Caco-2 (cell line): ENCODE measurements around the gene EML4. TPM values are rescaled to one million over a fixed set of nuclear protein-coding genes. Genes with fewer than 3 reads are reported as not detected.

Experiments used
- BruUV-seq: library from RNA; stranded (reverse); fragments of 400-500 nt; replicated peaks from 2 replicates; lab custom pipeline; 2021; lab: Mats Ljungman, UMichigan
- CTCF ChIA-PET: fragments of 300-600 bp; sonication (Branson Sonifier 250); formaldehyde crosslinking; loops from one replicate; lab custom pipeline; 2022; ENCODE audit warnings: antibody characterized with exemption; lab: Charles Lee
- POLR2A ChIA-PET: fragments of 300-600 bp; sonication (Branson Sonifier 250); formaldehyde crosslinking; loops from one replicate; lab custom pipeline; 2022; ENCODE audit warnings: antibody characterized with exemption; lab: Charles Lee
- DNase-seq, 2 experiments: peaks; one replicate each; pipeline versions ENCODE4 v3.0.0 to v3.0.0-alpha.2; 2020 to 2022
- H3K27me3 ChIP-seq: replicated peaks from 2 replicates; pipeline ENCODE4 v1.6.0; 2011; ENCODE audit warnings: low read length; ENCODE audit not compliant: control insufficient read depth, insufficient read depth
- H3K36me3 ChIP-seq: 2 replicates; pipeline ENCODE4 v1.5.1; 2011; ENCODE audit warnings: low read length; ENCODE audit not compliant: control insufficient read depth, insufficient read depth
- H3K4me1 ChIP-seq: fragments of 250-450 bp; sonication (Bioruptor Pico); 2 replicates; pipeline ENCODE4 v1.5.1; 2020; ENCODE audit warnings: mild to moderate bottlenecking
- H3K4me3 ChIP-seq: 2 replicates; pipeline ENCODE4 v1.5.1; 2011; ENCODE audit warnings: low read depth, mild to moderate bottlenecking, control low read depth, low read length
- H3K9me3 ChIP-seq: fragments of 250-450 bp; sonication (Bioruptor Pico); 2 replicates; pipeline ENCODE4 v1.5.1; 2020; ENCODE audit warnings: mild to moderate bottlenecking, moderate library complexity
- H3K27ac Mint-ChIP-seq: one replicate; pipeline ENCODE4 v1.8.0; 2022; ENCODE audit warnings: mixed read lengths; ENCODE audit not compliant: unreplicated experiment
- H3K27me3 Mint-ChIP-seq: one replicate; pipeline ENCODE4 v1.8.0; 2022; ENCODE audit warnings: mixed read lengths; ENCODE audit not compliant: insufficient read depth, unreplicated experiment
- H3K36me3 Mint-ChIP-seq: one replicate; pipeline ENCODE4 v1.8.0; 2022; ENCODE audit warnings: mild to moderate bottlenecking, mixed read lengths; ENCODE audit not compliant: insufficient read depth, unreplicated experiment
- H3K4me1 Mint-ChIP-seq: one replicate; pipeline ENCODE4 v1.8.0; 2022; ENCODE audit warnings: low read depth, mixed read lengths; ENCODE audit not compliant: unreplicated experiment
- H3K4me3 Mint-ChIP-seq: one replicate; pipeline ENCODE4 v1.8.0; 2022; ENCODE audit warnings: mild to moderate bottlenecking, moderate library complexity, mixed read lengths; ENCODE audit not compliant: unreplicated experiment
- H3K9me3 Mint-ChIP-seq: one replicate; pipeline ENCODE4 v1.8.0; 2022; ENCODE audit warnings: mixed read lengths; ENCODE audit not compliant: unreplicated experiment
- intact Hi-C: fragments of 100-400 bp; cut with micrococcal nuclease; formaldehyde crosslinking; loops from one replicate; pipeline ENCODE4 v1.10.0; 2022; ENCODE audit not compliant: unreplicated experiment
- total RNA-seq: library from RNA; stranded (reverse); gene quantifications from 2 replicates; pipeline ENCODE4 v1.2.3, GENCODE V29; 2022
- TF ChIP-seq, protein P1 (sequence below), 2 experiments: fragments of 200-600 bp in 1 of 2; IDR thresholded peaks; 1 replicate in 1 of 2; 2 replicates in 1 of 2; pipeline versions ENCODE4 v1.5.1 to v1.8.0; 2011 to 2022; ENCODE audit warnings: antibody characterized with exemption in 1 of 2, control low read depth in 1 of 2, inconsistent platforms in 1 of 2, low read depth in 1 of 2, low read length in 1 of 2, mild to moderate bottlenecking in 1 of 2, moderate library complexity in 1 of 2; ENCODE audit not compliant: insufficient read depth in 1 of 2, severe bottlenecking in 1 of 2, unreplicated experiment in 1 of 2

Gene EML4
- total RNA-seq, 1 experiment from 2014 or later: 125 TPM

GRCh38 chr2:42293019-42293418, 123.9 kb downstream of the EML4 start:
- Mint-ChIP-seq H3K36me3 (peaks cover 88% of the 10 kb centered on the region), H3K27me3 (no peaks in the 10 kb centered on the region), H3K4me3 (no peak overlapping the region), H3K4me1 (no peaks in the 10 kb centered on the region), H3K27ac (no peak overlapping the region), H3K9me3 (no peaks in the 10 kb centered on the region)
- H3K4me3 ChIP-seq: no peak overlapping the region
- H3K9me3 ChIP-seq: no peaks in the 10 kb centered on the region
- no peaks in the 10 kb centered on the region for H3K4me1 ChIP-seq
- ChIA-PET CTCF (no interaction called here), POLR2A (interaction anchor here (0.6 kb wide), 1 partner anchor 52 kb away, joined by 3 read pairs; no protein-coding TSS in a partner anchor)
- no peaks in the 10 kb centered on the region; the same call in 1 of the 2 replicates for H3K36me3 ChIP-seq
- no peaks in the 10 kb centered on the region for H3K27me3 ChIP-seq
- TF ChIP-seq, protein P1, sequence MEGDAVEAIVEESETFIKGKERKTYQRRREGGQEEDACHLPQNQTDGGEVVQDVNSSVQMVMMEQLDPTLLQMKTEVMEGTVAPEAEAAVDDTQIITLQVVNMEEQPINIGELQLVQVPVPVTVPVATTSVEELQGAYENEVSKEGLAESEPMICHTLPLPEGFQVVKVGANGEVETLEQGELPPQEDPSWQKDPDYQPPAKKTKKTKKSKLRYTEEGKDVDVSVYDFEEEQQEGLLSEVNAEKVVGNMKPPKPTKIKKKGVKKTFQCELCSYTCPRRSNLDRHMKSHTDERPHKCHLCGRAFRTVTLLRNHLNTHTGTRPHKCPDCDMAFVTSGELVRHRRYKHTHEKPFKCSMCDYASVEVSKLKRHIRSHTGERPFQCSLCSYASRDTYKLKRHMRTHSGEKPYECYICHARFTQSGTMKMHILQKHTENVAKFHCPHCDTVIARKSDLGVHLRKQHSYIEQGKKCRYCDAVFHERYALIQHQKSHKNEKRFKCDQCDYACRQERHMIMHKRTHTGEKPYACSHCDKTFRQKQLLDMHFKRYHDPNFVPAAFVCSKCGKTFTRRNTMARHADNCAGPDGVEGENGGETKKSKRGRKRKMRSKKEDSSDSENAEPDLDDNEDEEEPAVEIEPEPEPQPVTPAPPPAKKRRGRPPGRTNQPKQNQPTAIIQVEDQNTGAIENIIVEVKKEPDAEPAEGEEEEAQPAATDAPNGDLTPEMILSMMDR (IDR thresholded peaks at IDR 0.05; ENCODE audit: insufficient read depth in 1 of 2, low read depth in 1 of 2, low read length in 1 of 2, severe bottlenecking in 1 of 2, unreplicated experiment in 1 of 2): no peak
- intact Hi-C loops: loop anchor here (1.0 kb wide), 1 partner anchor 10 kb away; no protein-coding TSS in a partner anchor
- no peak for DNase-seq
- no TSS peak for BruUV-seq

- no peak overlapping the region for H3K4me3 ChIP-seq
- H3K36me3 ChIP-seq: peaks cover 2% of the 10 kb centered on the region; the same call in 1 of the 2 replicates
- intact Hi-C loops: no loop called here
- no TSS peak for BruUV-seq
- H3K27me3 ChIP-seq: no peaks in the 10 kb centered on the region
- no peak for DNase-seq
- POLR2A ChIA-PET: no interaction called here
- H3K9me3 ChIP-seq: no peaks in the 10 kb centered on the region
- no peak overlapping the region for H3K27ac Mint-ChIP-seq
- H3K4me1 ChIP-seq: no peaks in the 10 kb centered on the region
- H3K4me3 Mint-ChIP-seq: no peak overlapping the region
- no peaks in the 10 kb centered on the region for H3K9me3 Mint-ChIP-seq
- no peaks in the 10 kb centered on the region for H3K27me3 Mint-ChIP-seq
- H3K4me1 Mint-ChIP-seq: no peaks in the 10 kb centered on the region
- TF ChIP-seq, protein P1 (IDR thresholded peaks at IDR 0.05; ENCODE audit: insufficient read depth in 1 of 2, low read depth in 1 of 2, low read length in 1 of 2, severe bottlenecking in 1 of 2, unreplicated experiment in 1 of 2): no peak
- H3K36me3 Mint-ChIP-seq: peaks cover 90% of the 10 kb centered on the region
- CTCF ChIA-PET: no interaction called here
Observed at GRCh38 chr2:42296226-42296625, 127.1 kb downstream of the EML4 start.

- ChIA-PET CTCF (no interaction called here), POLR2A (no interaction called here)
- intact Hi-C loops: no loop called here
- H3K9me3 Mint-ChIP-seq: no peaks in the 10 kb centered on the region
- peaks cover 86% of the 10 kb centered on the region for H3K36me3 Mint-ChIP-seq
- TF ChIP-seq, protein P1 (IDR thresholded peaks at IDR 0.05; ENCODE audit: insufficient read depth in 1 of 2, low read depth in 1 of 2, low read length in 1 of 2, severe bottlenecking in 1 of 2, unreplicated experiment in 1 of 2): no peak
- no peak overlapping the region for H3K4me3 Mint-ChIP-seq
- H3K27me3 Mint-ChIP-seq: no peaks in the 10 kb centered on the region
- BruUV-seq: no TSS peak
- no peak for DNase-seq
- H3K27ac Mint-ChIP-seq: no peak overlapping the region
- H3K4me1 ChIP-seq: no peaks in the 10 kb centered on the region
- H3K27me3 ChIP-seq: no peaks in the 10 kb centered on the region
- H3K4me3 ChIP-seq: no peak overlapping the region
- peaks cover 2% of the 10 kb centered on the region; the same call in 1 of the 2 replicates for H3K36me3 ChIP-seq
- no peaks in the 10 kb centered on the region for H3K4me1 Mint-ChIP-seq
- no peaks in the 10 kb centered on the region for H3K9me3 ChIP-seq
Observed at GRCh38 chr2:42297322-42297936, 128.3 kb downstream of the EML4 start.
